Islet of Langerhans (tissue), 1 donor: ENCODE measurements around the gene FBXL13.
A peak's percentile ranks its signal among the peaks of the same experiment; 100 is the strongest.
"Not testable (repeated sequence)": the region's sequence is repeated elsewhere in the genome, so short reads cannot be mapped to it uniquely, and the experiment has no call there.

Experiments used
- FAIRE-seq: peaks from one replicate; lab custom pipeline; 2011; peaks lifted over from hg19 to GRCh38; lab: Jason Lieb, UNC

The FBXL13 gene

DNA sequence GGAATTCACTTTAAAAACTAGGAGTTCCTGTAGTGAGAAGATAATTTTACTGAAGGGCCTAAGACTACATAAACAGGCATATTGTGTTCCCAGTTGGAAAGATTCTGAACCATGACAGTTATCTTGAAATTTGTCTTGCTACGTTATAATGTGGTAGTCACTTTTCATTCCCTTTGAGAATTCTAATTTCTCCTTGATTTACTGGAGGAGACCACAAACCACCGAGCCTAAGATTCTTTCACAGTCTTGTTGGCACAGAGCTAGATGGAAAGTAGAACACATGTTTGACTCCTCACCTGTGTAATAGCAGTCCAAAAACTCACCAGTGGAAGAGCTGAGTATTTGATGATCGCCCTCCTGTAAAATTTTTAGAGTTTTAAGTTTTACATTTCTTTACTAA lies 5.2 kb upstream of the FBXL13 start:
- FAIRE-seq = no peak

DNA sequence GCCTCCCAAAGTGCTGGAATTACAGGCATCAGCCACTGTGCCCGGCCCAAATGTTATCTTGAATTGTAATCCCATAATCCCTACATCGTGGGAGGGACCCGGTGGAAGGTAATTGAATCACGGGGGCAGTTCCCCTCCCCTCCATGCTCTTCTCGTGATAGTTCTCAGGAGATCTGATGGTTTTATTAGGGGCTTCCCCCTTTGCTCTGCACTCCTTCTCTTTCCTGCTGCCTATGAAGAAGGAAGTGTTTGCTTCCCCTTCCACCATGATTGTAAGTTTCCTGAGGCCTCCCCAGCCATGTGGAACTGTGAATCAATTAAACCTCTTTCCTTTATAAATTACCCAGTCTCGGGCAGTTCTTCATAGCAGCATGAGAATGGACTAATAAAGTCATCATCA lies 3.6 kb upstream of the FBXL13 start:
- FAIRE-seq = not testable (repeated sequence)

DNA sequence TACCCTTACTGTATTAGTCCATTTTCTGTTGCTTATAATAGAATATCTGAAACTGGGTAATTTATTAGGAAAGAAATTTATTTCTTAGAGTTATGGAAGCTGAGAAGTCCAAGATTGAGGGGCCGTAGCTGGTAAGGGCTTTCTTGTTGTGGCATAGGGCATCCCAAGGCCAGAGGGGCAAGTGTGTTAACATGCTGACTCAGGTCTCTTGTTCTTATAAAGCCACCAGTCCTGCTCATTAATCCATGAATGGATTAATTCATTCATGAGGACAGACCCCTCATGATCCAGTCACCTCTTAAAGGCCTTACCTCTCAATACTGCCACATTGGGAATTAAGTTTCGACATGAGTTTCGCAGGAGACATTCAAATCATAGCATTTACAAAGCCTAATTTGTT lies 2.7 kb upstream of the FBXL13 start:
- FAIRE-seq = no peak

DNA sequence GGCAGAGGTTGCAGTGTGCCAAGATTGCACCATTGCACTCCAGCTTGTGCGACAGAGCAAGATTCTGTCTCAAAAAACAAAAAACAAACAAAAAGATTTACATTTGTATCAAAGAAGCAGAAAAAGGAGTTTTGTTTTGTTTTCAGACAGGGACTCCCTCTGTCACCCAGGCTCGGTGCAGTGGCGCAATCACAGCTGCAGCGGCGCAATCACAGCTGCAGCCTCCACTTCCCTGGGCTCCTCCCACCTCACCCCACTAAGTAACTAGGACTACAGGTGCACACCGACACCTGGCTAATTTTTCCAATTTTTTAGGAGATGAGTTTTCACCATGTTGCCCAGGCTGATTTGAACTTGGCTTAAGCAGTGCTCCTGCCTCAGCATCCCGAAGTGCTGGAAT lies 2.2 kb upstream of the FBXL13 start:
- no peak for FAIRE-seq

DNA sequence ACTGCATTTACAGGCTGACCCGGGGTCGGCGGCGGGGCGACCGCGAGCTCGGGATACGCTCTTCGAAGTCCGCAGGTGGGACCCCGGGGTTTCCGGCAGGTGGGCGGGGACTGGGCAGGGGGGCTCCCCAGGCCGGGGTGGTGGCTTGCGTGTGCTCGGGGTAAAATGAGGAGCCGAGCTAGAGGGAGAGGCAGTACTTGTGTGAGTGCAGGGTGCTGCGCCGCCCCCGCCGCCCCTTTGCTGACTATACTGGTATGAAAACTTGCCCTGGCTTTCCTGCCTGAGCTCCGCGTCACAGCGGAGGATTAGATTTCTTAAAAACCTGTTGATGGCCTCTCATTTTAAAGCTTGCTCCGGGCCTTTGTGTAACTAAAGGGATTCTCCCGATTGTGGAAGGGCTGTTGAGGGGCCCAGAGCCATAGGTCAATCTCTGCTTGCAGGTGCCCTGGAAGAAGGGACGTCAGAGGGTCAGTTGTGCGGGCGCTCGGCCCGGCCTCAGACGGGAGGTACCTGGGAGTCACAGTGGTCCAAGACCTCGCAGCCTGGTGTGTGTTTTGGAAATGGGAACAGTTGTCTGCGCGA lies 832 bp upstream of the FBXL13 start:
- FAIRE-seq = no peak

DNA sequence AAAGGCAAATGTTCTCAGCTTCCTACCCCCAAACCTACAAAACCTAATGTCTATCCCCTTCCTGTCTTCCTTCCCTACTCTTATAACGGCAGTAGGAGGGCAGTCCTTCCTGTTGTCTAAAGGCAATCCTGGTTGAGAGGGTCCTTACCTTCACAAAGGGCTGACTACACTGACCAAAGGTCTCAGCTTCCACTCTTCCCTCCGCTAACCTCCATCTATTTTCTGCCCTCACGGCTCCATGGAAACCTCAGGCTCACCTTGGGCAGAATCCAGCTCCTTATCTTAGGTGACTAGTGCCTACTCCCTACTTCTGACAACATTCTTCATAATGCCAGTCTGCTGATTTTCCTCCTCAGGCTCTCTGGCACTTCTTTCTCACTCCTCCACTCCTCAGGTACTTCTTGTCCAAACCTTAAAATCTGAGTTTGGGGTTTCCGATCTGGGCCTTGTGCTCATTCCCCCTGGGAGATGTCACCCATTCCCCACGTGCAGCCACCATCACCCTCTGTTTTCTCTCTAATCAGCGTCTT lies 542 bp downstream of the FBXL13 start:
- FAIRE-seq = no peak

DNA sequence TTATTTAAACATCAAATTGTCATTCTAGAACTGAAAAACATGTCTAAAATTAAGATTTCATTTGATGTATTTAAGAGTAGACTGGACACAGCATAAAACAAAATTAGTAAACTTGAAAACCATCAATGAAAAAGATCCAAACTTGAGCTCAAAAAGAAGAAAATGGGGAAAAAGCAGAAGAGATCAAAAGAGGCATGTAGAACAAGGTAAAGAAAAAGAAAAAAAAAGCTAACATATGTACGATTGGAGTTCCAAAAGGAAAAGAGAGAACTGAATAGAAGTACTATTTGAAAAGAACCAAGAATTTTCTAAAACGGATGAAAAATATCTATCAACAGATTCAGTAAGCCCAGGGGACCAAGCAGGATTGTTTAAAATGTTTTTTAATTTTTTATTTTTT lies 3.6 kb downstream of the FBXL13 start:
- no peak for FAIRE-seq

DNA sequence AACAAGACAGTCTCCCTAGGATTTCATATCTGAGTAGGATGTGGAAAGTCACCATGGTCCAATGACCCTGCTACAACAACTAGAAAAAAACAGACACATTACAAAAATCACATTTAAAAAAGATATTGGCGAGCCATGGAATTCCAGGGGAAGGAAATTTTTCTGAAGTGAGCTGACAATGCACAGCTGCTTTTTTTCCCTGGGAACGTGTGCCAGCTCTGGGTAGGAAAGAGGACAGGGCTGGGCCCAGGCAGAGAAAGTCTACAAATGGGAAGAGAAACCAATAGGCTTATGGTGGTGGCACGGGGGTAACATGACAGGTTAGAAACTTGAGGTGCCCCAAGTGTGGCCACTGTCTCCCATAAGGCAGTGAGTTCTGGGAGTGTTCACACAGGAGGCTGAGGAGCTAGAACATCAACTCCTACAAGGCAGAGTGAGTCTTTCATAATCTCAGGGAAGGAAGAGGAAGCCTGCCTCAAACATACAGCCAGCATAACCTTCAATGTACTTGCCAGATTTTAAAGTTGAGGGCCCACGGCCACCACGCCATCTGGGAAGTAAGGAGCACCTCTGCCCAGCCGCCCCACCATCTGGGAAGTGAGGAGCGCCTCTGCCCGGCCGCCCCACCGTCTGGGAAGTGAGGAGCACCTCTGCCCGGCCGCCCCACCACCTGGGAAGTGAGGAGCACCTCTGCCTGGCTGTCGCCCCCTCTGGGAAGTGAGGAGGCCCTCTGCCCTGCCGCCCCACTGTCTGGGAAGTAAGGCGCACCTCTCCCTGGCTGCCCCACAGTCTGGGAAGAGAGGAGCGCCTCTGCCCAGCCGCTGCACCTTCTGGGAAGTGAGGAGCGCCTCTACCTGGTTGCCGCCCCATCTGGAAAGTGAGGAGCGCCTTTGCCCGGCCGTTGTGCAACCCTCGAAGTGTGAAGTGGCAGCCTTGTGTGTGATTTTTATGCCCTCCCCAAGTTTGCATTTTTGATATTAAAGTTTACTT lies 5.9 kb downstream of the FBXL13 start:
- FAIRE-seq = no peak

DNA sequence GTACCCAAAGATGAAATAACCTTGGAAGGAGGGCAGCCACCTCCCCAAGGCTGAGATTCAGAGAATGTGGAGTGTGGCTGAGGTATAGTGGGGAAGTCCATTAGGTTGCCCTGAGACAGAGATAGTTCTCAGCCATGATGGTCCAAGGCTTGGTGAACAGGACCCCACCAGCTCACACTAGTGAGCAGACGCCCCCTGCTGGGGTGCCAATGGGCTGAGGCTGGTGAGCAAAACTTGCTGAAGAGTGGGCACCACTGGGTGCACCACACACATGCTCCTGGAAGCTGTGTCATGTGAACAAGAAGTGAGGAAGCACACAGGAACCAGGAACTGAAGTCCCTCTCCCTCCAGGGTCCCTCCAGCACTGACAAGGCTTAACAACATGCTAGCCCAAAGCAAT lies 8.9 kb downstream of the FBXL13 start:
- no peak for FAIRE-seq

DNA sequence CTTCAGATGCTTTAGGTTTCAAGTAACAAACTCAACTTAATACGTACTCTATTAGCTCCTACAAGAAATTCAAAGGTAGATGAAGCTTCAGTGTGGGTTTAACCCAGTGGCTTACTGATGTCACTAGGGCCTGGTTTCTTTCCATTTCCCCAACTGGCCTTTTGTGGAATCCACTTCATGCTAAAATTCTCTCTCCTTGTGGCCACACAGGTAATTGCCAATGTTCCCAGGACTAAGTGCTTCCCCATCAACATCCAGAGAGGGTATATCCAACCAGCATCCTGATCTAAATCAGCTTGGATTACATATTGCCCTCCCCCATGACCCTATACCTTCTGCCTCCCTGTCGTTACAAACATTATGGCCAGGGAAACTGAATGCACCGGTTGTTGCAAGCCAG lies 10.7 kb downstream of the FBXL13 start:
- no peak for FAIRE-seq

DNA sequence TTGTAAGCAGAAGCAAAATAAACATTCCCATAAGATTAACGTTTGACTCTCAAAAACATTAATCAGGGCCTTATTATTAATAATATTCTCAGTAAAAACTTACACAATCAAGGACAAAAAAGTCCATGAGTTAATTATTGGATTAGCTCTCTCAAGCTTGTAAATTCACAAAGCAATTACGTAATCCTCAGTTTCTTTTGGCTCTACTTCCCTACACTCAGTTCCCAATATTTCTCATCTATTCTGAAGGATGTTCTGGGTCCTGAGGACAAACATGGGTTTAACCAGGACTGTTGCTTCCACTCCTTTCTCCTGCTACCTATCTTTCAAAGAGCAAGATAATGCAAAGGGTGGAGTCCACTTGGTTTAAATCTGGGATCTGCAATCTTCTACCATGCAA lies 15.1 kb downstream of the FBXL13 start:
- FAIRE-seq = peak; percentile 9

DNA sequence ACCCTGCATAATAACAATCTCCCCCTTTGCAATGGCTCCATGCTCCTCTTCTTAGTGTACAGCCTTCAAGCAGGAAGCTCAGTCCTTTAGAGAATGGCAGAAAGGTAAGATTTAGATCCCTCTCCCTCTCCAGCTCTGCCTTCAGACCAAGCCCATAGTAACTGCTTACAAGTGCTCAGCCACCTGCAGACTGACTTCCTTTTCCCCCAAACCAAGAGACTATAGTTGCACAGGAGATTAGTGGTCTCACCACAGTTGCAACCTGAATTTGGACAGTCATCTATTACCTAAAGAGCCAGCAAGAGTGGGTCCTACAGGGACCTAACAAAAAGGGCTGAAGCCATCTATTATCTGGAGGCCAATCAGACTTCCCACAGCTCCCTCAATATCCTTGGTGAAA lies 16.5 kb downstream of the FBXL13 start:
- no peak for FAIRE-seq

DNA sequence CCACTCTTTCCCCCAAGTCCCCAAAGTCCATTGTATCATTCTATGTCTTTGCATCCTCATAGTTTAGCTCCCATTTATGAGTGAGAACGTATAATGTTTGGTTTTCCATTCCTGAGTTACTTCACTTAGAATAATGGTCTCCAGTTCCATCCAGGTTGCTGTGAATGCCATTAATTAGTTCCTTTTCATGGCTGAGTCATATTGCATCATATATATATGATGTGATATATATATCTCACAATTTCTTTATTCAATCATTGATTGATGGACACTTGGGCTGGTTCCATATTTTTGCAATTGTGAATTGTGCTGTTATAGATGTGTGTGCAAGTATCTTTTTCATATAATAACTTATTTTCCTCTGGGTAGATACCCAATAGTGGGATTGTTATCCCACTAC lies 18.6 kb downstream of the FBXL13 start:
- FAIRE-seq = not testable (repeated sequence)

DNA sequence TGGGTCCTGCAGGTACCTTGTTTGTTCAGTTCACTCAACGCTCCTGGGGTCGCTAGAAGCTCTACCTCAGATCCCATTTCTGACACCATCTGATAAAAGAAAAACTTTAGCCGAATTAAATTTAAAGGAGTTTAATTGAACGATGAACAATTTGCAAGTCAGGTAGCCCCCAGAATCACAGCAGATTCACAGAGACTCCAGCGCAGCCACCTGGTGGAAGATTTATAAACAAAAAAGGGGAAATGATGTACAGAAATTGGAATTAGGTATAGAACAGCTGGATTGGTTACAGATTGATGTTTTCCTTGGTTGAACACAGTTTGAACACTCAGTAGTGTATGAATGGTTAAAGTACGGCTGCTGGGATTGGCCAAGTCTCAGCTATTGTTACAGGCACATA lies 23.1 kb downstream of the FBXL13 start:
- no peak for FAIRE-seq

DNA sequence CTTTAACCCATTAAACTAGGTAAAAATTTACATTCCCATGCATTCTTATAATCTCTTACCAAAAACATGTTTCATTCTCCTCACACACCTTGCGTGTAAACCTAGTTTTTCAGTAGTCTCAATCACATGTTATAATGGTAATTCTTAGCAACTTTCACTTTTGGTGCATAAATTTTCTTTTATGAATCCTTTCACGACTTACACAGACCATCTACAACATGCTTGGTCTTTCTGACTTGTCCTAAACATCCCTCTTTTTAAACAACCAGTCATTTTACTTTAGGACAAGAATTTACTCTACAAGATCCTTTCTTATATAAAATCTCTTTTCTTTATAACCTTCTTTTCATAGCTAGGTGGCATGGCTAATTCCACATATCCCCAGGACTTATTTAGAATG lies 25.8 kb downstream of the FBXL13 start:
- no peak for FAIRE-seq

DNA sequence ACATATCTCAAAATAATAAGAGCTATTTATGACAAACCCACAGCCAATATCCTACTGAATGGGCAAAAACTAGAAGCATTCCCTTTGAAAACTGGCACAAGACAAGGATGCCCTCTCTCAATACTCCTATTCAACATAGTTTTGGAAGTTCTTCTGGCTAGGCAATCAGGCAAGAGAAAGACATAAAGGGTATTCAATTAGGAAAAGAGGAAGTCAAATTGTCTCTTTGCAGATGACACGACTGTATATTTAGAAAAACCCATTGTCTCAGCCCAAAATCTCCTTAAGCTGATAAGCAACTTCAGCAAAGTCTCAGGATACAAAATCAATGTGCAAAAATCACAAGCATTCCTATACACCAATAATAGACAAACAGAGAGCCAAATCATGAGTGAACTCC lies 32.8 kb downstream of the FBXL13 start:
- FAIRE-seq = not testable (repeated sequence)

DNA sequence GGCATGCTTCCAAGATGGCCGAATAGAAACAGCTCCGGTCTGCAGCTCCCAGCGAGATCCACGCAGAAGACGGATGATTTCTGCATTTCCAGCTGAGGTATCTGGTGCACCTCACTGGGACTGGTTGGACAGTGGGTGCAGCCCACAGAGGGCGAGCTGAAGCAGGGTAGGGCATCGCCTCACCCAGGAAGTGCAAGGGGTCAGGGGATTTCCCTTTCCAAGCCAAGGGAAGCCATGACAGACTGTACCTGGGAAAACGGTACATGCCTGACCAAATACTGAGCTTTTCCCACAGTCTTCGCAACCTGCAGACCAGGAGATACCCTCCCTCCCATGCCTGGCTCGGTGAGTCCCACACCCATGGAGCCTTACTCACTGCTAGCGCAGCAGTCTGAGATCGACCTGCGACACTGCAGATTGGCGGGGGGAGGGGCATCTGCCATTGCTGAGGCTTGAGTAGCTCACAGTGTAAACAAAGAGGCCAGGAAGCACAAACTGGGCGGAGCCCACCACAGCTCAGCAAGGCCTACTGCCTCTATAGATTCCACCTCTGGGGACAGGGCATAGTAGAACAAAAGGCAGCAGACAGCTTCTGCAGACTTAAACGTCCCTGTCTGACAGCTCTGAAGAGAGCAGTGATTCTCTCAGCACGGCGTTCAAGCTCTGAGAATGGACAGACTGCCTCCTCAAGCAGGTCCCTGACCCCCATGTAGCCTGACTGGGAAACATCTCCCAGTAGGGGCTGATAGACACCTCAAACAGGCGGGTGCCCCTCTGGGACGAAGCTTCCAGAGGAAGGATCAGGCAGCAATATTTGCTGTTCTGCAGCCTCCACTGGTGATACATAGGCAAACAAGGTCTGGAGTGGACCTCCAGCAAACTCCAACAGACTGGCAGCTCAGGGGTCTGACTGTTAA lies 36.5 kb downstream of the FBXL13 start:
- FAIRE-seq = not testable (repeated sequence)

DNA sequence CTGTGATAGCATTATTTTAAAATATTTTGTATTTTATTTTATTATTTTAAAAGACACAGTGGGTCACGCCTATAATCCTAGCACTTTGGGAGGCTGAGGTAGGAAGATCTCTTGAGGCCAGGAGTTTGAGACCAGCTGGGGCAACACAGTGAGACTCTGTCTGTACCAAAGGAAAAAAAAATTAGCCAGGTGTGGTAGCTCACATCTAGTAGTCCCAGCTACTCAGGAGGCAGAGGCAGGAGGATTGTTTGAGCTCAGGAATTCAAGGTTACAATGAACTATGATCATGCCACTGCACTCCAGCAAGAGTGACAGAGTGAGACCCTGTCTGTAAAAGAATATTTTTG lies 37.1 kb downstream of the FBXL13 start:
- FAIRE-seq = no peak

DNA sequence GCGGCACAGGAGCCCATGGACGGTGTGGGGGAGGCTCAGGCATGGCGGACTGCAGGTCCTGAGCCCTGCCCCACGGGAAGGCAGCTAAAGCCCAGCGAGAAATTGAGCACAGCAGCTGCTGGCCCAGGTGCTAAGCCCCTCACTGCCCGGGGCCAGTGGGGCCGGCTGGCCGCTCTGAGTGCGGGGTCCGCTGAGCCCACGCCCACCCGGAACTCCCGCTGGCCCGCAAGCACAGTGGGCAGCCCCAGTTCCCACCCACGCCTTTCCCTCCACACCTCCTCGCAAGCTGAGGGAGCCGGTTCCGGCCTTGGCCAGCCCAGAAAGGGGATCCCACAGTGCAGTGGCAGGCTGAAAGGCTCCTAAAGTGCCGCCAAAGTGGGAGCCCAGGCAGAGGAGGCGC lies 40.3 kb downstream of the FBXL13 start:
- FAIRE-seq = not testable (repeated sequence)

DNA sequence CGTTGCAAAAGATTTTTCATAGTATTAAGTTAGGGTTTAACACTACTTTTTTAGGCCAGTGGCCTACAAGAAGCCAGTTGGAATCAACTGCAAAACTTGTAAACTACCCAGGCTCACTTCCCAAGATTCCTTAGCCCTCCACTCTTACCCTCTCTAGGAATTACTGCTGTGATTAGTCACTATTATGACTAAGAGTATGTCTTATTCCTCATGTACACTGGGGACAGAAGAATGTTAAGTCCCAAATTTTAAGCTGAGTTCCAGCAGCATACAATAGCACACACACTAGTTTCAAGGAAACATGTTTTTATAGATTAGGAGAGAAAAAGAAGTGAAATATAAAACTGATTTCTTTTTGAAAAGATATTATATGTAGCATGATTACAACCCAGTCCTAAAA lies 42.8 kb downstream of the FBXL13 start:
- FAIRE-seq = no peak

DNA sequence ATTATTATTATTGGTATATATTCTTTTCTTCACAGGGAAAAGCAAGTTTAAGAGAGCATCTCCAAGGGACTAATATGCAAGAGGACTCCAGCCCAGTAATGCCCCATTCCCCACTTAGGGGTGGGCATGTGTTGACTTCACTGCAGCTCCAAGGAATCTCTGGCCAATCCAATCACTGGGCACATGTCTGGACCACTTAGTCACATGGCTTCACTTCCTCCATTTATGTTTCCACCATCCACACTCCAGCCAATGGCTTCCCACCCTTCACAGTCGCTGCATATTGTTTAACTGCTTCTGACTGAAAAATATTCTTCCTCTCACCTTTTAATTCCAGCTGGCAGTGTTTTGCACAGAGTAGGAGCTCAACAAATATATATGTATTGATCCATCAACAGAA lies 43.6 kb downstream of the FBXL13 start:
- FAIRE-seq = no peak

DNA sequence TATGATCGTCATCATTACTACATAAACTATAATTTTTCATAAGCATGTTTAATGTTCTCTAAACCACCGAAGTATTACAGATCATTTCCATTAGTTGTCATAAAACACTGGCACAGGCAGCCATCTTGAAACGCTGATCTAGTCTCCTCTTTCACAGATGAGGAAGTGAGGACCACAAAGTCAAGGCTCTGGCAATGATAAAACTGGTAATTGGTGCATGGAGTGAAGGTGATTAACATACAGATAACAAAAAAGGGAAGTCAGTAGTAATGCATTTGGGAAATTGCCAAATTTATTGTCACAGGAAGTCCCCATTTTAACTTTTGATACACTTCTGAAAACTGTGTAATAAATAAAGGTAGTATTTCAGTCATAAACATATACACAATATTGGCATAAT lies 49.3 kb downstream of the FBXL13 start:
- no peak for FAIRE-seq

DNA sequence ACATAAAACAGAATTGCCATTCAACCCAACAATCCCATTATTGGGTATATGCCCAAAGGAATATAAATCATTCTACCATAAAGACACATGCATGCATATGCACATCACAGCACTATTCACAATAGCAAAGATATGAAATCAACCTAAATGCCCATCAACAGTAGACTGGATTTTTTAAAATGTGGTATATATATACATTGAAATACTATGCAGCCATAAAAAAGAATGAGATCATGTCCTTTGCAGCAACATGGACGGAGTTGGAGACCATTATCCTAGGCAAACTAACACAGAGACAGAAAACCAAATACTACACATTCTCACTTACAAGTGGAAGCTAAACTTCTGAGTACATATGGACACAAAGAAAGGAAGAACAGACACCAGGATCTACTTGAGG lies 51.0 kb downstream of the FBXL13 start:
- FAIRE-seq = not testable (repeated sequence)
